HK-2 (cell line): ENCODE results near the gene SCP2.
"Not testable (repeated sequence)": the region's sequence is repeated elsewhere in the genome, so short reads cannot be mapped to it uniquely, and the experiment has no call there.

ENCODE experiments used
- DNase-seq: peaks from one replicate; pipeline ENCODE4 v3.0.0-alpha.2; 2018; ENCODE audit not compliant: unreplicated experiment

SCP2 gene

DNA sequence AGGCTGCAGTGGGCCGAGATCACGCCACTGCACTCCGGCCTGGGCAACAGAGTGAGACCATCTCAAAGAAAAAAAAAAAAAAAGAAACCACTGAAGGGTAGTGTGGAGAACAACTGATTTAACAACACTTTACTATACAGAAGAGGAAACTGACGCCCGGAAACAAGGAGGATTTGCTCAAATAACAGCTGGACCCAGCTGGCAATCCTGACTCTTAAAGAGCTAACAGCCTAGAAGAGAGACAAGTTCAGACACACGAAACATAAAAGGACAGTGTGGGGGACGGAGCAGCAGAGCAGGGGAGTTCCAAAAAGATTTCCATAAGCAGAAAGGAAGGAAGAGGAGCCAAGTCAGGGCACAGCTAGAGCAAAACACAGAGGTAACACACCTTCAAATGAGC is 9.9 kb upstream of the SCP2 start:
- no peak for DNase-seq

GRCh38 chr1:52917581-52917980 is 9.5 kb upstream of the SCP2 start:
- no peak for DNase-seq

- DNase-seq: no peak
These were observed 8.9 kb upstream of the SCP2 start for GRCh38 chr1:52918201-52918600.

DNA sequence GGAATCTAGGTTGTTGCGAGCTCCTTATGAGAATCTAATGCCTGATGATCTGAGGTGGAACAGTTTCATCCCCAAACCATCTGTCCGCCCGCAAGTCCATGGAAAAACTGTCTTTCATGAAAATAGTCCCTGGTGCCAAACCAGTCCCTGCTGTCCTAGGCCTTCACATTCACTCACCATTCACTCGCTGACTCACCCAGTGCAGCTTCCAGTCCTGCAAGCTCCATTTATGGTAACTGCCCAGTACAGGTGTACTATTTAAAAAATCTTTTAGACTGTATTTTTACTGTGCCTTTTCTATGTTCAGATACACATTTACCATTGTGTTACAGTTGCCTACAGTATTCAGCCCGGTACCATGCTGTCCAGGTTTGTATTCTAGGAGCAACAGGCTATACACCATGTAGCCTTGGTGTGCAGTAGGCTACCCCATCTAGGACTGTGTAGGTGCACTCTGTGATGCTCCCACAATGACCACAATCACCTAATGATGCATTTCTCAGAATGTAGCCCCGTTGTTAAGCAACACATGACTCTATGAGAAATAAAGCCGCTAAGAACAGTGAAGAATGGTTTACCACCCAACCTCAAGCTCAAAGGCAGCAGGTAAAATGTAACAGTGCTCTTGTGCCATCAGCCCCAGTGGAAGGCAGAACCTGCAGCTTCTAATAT is 7.9 kb upstream of the SCP2 start:
- no peak for DNase-seq

- DNase-seq: no peak
These were observed 7.2 kb upstream of the SCP2 start for GRCh38 chr1:52919723-52920483.

GRCh38 chr1:52920791-52921291 is 6.2 kb upstream of the SCP2 start:
- no peak for DNase-seq

GRCh38 chr1:52925571-52926005 is 1.5 kb upstream of the SCP2 start:
- DNase-seq: no peak

- no peak for DNase-seq
These were observed 238 bp upstream of the SCP2 start for GRCh38 chr1:52926864-52927211.

DNA sequence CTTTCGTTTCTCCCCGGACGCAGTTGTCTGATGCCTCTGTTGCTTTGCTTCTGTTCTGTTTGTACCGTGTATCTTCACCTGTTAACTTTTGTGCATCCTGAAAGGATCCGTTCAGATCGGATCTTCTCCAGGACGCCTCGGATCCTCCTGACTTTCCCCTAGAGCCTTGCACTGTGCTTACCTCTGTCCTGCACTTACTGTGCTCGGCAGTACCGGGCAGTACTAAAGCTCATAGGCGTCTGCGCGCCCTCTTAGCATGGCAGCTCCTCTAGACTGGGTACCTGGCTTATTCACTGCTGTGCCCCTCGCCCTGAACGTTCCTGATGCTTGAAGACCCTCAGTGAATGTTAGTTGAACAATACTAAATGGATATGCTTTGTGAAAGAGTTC is 934 bp downstream of the SCP2 start:
- DNase-seq: no peak

DNA sequence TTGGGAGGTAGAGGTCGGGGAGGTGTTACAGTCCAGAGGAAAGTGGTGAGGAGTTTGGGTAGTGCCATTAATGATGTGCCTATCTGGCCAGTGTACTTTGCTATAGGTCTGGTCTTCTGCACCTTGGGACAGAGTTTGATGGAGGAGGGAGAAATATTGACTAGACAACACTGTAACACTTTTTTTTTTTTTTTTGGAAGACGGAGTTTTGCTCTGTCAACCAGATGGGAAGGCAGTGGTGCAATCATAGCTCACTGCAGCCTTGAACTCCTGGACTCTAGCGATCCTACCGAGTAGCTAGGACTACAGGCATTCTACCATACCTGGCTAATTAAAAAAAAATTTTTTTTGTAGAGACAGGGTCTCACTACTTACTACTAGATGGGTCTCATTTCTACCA is 1.9 kb downstream of the SCP2 start:
- DNase-seq: no peak

DNA sequence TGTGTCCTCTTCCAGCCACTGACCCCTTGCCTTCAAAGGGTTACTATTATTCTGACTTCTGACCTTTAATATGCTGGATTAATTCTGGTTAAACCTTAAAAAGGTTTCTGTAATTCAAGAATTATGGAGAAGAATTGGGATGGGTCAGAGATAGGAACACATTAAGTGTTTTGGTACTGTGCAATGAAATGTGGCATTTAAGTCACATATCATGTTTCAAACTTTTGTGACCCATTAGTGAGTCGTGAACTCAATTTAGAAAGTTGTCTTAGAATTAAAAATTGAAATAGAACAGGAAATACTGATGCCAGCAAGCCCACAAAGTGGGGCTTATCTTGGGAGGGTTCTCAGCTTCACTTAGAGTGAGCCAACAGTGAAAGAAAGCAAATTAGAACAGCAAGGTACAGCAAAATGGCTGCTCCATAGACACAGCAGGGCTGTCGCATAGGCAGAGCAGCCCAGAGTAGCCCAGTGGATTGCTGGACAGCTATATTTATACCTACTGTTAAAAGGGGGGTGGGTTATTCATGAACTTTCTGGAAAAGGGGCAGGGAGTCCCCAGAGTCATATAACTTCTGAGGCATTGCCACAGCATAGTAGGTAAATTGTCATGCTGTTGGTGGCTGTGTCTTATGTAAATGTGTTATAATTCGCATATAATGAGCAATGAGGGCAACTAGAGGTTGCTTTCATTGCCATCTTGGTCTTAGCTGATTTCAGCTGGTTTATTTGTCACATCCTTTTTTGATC is 10.5 kb downstream of the SCP2 start:
- no peak for DNase-seq

DNA sequence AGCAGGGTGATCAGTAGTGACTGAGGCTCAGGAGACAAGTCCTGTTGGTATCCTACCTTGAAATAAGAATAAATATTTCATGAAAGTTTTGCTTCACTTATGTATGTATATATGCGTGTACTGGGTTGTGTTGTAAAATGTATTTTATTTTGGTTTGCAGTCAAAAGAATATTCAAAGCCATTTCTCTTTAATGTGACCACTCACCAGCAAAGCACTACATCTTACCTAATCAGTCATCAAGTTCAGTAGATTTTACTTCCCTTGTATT is 11.0 kb downstream of the SCP2 start:
- DNase-seq: no peak

DNA sequence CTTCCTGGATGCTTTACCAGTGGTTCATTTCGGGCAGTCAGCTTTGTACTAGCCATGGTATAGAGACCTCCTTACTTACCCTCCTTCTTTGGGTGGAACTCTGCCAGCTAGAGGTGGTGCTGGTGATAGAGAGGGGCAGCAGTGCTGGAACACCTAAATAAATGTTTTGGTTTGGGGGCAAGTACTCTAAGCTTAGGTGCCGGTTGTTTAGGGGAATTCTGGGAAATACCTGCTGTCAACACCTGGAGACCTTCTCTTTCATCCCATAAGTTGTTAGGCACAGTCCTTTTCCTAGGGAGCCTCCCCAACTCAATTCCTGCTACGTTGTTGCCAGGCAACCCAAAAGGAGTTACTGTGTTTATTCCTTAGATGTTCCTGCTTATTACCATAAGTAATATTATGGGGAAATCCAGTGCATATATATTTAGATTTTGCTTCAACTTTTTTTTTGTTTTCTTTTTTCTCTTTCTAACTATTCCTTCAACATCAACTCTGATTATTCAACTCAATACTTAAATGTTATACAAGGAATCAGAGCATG is 16.9 kb downstream of the SCP2 start:
- no peak for DNase-seq

GRCh38 chr1:52944566-52944965 is 17.5 kb downstream of the SCP2 start:
- no peak for DNase-seq

- DNase-seq: no peak
These were observed 20.4 kb downstream of the SCP2 start for GRCh38 chr1:52947490-52947889.

DNA sequence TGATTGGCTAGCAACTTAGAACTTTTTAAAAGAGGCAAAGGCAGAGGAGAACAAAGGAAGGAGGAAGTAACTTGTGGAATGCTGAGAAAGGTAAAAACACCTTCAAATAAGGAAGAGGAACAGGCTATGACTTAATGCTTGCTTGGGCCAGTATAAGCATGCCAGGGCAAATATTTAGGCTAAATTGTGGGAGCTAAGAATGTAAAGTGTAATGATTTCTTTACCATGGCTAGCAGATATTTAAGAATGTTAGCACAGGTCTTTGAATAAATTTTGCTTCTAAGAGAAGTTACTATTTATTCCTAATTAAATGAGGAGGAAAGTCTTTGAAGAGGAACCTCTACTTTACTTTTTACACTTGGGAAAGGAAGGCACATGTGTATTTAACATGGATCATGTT is 22.5 kb downstream of the SCP2 start:
- DNase-seq: not testable (repeated sequence)

DNA sequence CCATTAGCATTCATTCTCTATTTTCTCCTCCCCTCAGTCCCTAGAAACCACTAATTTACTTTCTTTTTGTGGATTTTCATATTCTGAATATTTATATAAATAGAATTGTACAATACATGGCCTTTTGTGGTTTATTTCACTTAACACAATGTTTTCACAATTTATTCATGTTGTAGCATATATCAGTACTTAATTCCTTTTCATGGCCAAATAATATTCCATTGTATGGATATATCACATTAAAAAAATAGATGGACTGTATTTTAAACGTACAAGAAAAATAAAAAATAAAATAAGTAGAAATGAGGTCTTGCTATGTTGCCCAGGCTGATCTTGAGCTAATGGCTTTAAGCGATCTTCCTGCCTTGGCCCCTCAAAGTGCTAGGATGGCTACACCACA is 25.0 kb downstream of the SCP2 start:
- DNase-seq: no peak

- DNase-seq: no peak
These were observed 28.3 kb downstream of the SCP2 start for GRCh38 chr1:52955129-52955970.

DNA sequence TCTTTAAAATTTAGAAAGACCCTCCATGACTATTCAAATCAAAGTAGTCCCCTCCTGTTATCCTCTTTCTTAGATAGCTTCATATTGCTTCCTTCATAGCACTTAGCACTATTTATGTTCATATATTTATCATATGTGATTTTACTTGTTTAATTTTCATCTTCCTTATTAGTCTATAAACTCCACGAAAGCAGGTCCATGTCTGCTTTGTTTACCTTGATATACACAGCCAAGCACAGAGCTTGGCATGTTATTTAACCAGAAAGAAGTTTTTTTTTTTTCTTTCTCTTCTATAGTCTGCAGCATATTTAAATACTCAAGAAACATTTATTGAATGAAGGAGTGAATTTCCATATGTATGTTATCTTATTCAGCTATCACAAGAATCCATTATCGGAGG is 36.0 kb downstream of the SCP2 start:
- DNase-seq: no peak

GRCh38 chr1:52967666-52968065 is 40.6 kb downstream of the SCP2 start:
- DNase-seq: no peak

GRCh38 chr1:52969234-52969633 is 42.2 kb downstream of the SCP2 start:
- DNase-seq: not testable (repeated sequence)

DNA sequence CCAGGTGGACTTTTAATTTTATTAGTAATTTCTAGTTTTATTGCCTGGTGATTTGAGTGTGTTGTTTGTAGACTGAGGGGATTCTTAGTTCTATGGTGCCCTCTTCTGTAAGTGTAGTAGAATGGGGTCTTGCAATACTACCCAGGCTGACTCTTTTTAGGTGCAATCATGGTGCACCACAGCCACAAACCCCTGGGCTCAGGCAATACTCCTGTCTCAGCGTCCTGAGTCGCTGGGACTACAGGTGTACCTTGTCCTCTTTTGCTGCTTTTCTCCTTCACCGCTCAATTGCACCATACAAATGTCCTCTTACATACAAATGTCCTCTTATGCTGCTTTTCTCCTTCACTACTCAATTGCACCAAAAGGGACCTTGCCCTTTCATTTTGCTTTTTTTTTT is 43.1 kb downstream of the SCP2 start:
- no peak for DNase-seq
